Neural cell (in vitro differentiated cells): Measurements from ENCODE around the gene AGFG2. TPM values are rescaled to one million over a fixed set of nuclear protein-coding genes. Genes with fewer than 3 reads are reported as not detected.

Experiments used
- H2AFZ ChIP-seq: fragments of 200-600, 300-800 bp; sonication (generic), shearing (Covaris generic); 2 replicates; pipeline ENCODE4 v1.6.0; 2014; ENCODE audit warnings: low read depth, mild to moderate bottlenecking, antibody characterized with exemption, low read length, moderate library complexity
- H3F3A ChIP-seq: fragments of 200-600 bp; shearing (Covaris generic); 2 replicates; pipeline ENCODE4 v1.6.1; 2016; ENCODE audit warnings: mild to moderate bottlenecking, moderate library complexity, mixed read lengths, antibody characterized with exemption, low read length; ENCODE audit not compliant: insufficient read depth, poor library complexity, severe bottlenecking
- H3K27ac ChIP-seq: fragments of 200-600, 300-800 bp; sonication (generic), shearing (Covaris generic); 2 replicates; pipeline ENCODE4 v1.5.1; 2014; ENCODE audit warnings: mild to moderate bottlenecking, low read length, moderate library complexity
- H3K27me3 ChIP-seq: fragments of 300-800, 200-600 bp; sonication (generic), shearing (Covaris generic); 2 replicates; pipeline ENCODE4 v1.6.0; 2014; ENCODE audit warnings: mild to moderate bottlenecking, low read depth, low read length, moderate library complexity; ENCODE audit not compliant: insufficient read depth
- H3K36me3 ChIP-seq: fragments of 300-800, 200-600 bp; sonication (generic), shearing (Covaris generic); 2 replicates; pipeline ENCODE4 v1.5.1; 2014; ENCODE audit warnings: mild to moderate bottlenecking, antibody characterized with exemption, low read length, moderate library complexity; ENCODE audit not compliant: insufficient read depth
- H3K4me2 ChIP-seq: fragments of 300-800, 200-600 bp; sonication (generic), shearing (Covaris generic); 2 replicates; pipeline ENCODE4 v1.6.0; 2014; ENCODE audit warnings: mild to moderate bottlenecking, low read length
- H3K4me3 ChIP-seq: fragments of 300-800, 200-600 bp; sonication (generic), shearing (Covaris generic); 2 replicates; pipeline ENCODE4 v1.5.1; 2014; ENCODE audit warnings: mild to moderate bottlenecking, low read length, moderate library complexity
- H3K79me2 ChIP-seq: fragments of 200-600 bp; shearing (Covaris generic); replicated peaks from 2 replicates; pipeline ENCODE4 v1.6.0; 2014; ENCODE audit warnings: mild to moderate bottlenecking, low read length, moderate library complexity; ENCODE audit not compliant: insufficient read depth
- H3K9ac ChIP-seq: fragments of 300-800, 200-600 bp; sonication (generic), shearing (Covaris generic); 2 replicates; pipeline ENCODE4 v1.6.1; 2016; ENCODE audit warnings: mild to moderate bottlenecking, low read length, mixed read lengths
- H3K9me2 ChIP-seq: fragments of 200-600 bp; shearing (Covaris generic); 2 replicates; pipeline ENCODE4 v1.6.1; 2016; ENCODE audit warnings: mild to moderate bottlenecking, low read length, mixed read lengths; ENCODE audit not compliant: insufficient read depth
- H3K9me3 ChIP-seq: fragments of 200-600, 300-800 bp; sonication (generic), shearing (Covaris generic); 2 replicates; pipeline ENCODE4 v1.6.1; 2016; ENCODE audit warnings: mild to moderate bottlenecking, mixed run types, low read length, moderate library complexity, mixed read lengths
- H4K20me1 ChIP-seq: fragments of 200-600 bp; shearing (Covaris generic); 2 replicates; pipeline ENCODE4 v1.6.1; 2016; ENCODE audit warnings: mild to moderate bottlenecking, mixed run types; ENCODE audit not compliant: insufficient read depth
- EP300 ChIP-seq: fragments of 450-650 bp; conservative IDR thresholded peaks from 2 replicates; pipeline ENCODE4 v1.6.1; 2014; ENCODE audit warnings: antibody characterized with exemption, mild to moderate bottlenecking, moderate library complexity; ENCODE audit not compliant: poor library complexity, severe bottlenecking
- EZH2 ChIP-seq: fragments of 200-600, 300-800 bp; shearing (Covaris generic), sonication (generic); IDR thresholded peaks from 2 replicates; pipeline ENCODE4 v1.6.1; 2014; ENCODE audit warnings: antibody characterized with exemption, low read length, borderline replicate concordance, mild to moderate bottlenecking; ENCODE audit not compliant: insufficient read depth, poor library complexity, severe bottlenecking
- MXI1 ChIP-seq: fragments of 450-650 bp; conservative IDR thresholded peaks from 2 replicates; pipeline ENCODE4 v1.6.1; 2014; ENCODE audit warnings: antibody characterized with exemption, mild to moderate bottlenecking; ENCODE audit not compliant: poor library complexity, severe bottlenecking
- POLR2AphosphoS5 ChIP-seq: IDR thresholded peaks from 2 replicates; pipeline ENCODE4 v1.6.1; 2012
- RAD21 ChIP-seq: fragments of 450-650 bp; conservative IDR thresholded peaks from 2 replicates; pipeline ENCODE4 v1.6.1; 2014; ENCODE audit warnings: antibody characterized with exemption, mild to moderate bottlenecking, moderate library complexity
- REST ChIP-seq: IDR thresholded peaks from 2 replicates; pipeline ENCODE4 v1.6.1; 2012; ENCODE audit warnings: borderline replicate concordance
- SMC3 ChIP-seq: fragments of 450-650 bp; conservative IDR thresholded peaks from 2 replicates; pipeline ENCODE4 v1.6.1; 2014; ENCODE audit warnings: antibody characterized with exemption, mild to moderate bottlenecking, moderate library complexity; ENCODE audit not compliant: poor library complexity
- TAF1 ChIP-seq: IDR thresholded peaks from 2 replicates; pipeline ENCODE4 v1.6.1; 2012; ENCODE audit warnings: low read depth
- polyA plus RNA-seq: library from polyadenylated mRNA; depleted of rRNA; stranded (reverse); fragments of >200 nt; gene quantifications from 2 replicates; pipeline ENCODE4 v1.2.3, GENCODE V29; 2014
- TF ChIP-seq, protein P1 (sequence below): fragments of 450-650 bp; IDR thresholded peaks from 2 replicates; pipeline ENCODE4 v1.5.1; 2014; ENCODE audit warnings: antibody characterized with exemption, mild to moderate bottlenecking, moderate library complexity; ENCODE audit not compliant: poor library complexity, severe bottlenecking

The AGFG2 gene
- polyA plus RNA-seq, 1 donor from 2014 or later = 3.4 TPM

DNA sequence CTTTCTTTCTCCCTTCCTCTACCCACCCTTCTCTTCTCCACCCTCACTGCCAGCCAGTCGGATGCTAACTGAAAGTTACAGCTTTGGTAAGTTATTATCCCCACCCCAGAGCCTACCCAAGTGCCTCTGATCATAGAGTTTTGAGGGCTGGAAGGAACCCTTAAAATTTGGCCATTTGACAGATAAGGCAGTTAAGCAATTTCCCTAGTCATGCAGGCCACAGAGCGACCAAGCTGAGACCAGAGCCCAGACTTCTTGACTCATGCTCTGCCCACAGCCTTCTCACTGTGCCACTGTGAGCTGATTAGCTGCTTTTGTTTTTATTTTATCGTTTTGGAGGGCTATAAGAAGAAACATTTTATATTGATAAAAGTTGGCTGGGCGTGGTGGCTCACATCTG lies 17.5 kb downstream of the AGFG2 start:
- Histone ChIP-seq H3K9me3 (no peaks in the 10 kb centered on the region), H3K36me3 (no peaks in the 10 kb centered on the region), H4K20me1 (no peaks in the 10 kb centered on the region), H3K4me2 (no peak overlapping the region), H3K27ac (no peak overlapping the region), H3F3A (no peaks in the 10 kb centered on the region), H3K4me3 (no peak overlapping the region), H3K27me3 (no peaks in the 10 kb centered on the region), H2AFZ (no peak overlapping the region), H3K79me2 (no peaks in the 10 kb centered on the region), H3K9me2 (no peaks in the 10 kb centered on the region), H3K9ac (no peak overlapping the region)
- TF ChIP-seq MXI1 (no peak), REST (no peak), EZH2 (no peak)

- Histone ChIP-seq H3F3A (no peaks in the 10 kb centered on the region), H3K9me3 (no peaks in the 10 kb centered on the region), H3K27me3 (no peaks in the 10 kb centered on the region), H2AFZ (no peak overlapping the region), H3K9me2 (no peaks in the 10 kb centered on the region), H3K79me2 (no peaks in the 10 kb centered on the region), H3K36me3 (no peaks in the 10 kb centered on the region), H4K20me1 (no peaks in the 10 kb centered on the region), H3K4me2 (no peak overlapping the region), H3K4me3 (no peak overlapping the region), H3K27ac (no peak overlapping the region), H3K9ac (no peak overlapping the region)
- TF ChIP-seq POLR2AphosphoS5 (no peak), TAF1 (no peak), EP300 (no peak), RAD21 (no peak), EZH2 (no peak), REST (no peak), MXI1 (no peak), SMC3 (no peak)
- TF ChIP-seq, protein P1, sequence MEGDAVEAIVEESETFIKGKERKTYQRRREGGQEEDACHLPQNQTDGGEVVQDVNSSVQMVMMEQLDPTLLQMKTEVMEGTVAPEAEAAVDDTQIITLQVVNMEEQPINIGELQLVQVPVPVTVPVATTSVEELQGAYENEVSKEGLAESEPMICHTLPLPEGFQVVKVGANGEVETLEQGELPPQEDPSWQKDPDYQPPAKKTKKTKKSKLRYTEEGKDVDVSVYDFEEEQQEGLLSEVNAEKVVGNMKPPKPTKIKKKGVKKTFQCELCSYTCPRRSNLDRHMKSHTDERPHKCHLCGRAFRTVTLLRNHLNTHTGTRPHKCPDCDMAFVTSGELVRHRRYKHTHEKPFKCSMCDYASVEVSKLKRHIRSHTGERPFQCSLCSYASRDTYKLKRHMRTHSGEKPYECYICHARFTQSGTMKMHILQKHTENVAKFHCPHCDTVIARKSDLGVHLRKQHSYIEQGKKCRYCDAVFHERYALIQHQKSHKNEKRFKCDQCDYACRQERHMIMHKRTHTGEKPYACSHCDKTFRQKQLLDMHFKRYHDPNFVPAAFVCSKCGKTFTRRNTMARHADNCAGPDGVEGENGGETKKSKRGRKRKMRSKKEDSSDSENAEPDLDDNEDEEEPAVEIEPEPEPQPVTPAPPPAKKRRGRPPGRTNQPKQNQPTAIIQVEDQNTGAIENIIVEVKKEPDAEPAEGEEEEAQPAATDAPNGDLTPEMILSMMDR = no peak
Observed at GRCh38 chr7:100559127-100559526, 20.1 kb downstream of the AGFG2 start.
